HK-2 (cell line): ENCODE data around the gene TBL2.
"Not testable (repeated sequence)": the region's sequence is repeated elsewhere in the genome, so short reads cannot be mapped to it uniquely, and the experiment has no call there.

Experiments used
- DNase-seq: peaks from one replicate; pipeline ENCODE4 v3.0.0-alpha.2; 2018; ENCODE audit not compliant: unreplicated experiment

TBL2 gene

GRCh38 chr7:73606801-73607691 lies 28.7 kb upstream of the TBL2 start:
- DNase-seq = peak; percentile 56

GRCh38 chr7:73605601-73606220 lies 27.3 kb upstream of the TBL2 start:
- DNase-seq = no peak

- no peak for DNase-seq
These were observed 24.6 kb upstream of the TBL2 start for GRCh38 chr7:73602721-73603651.

- DNase-seq = no peak
These were observed 21.5 kb upstream of the TBL2 start for GRCh38 chr7:73599916-73600315.

GRCh38 chr7:73599151-73599882 lies 20.9 kb upstream of the TBL2 start:
- DNase-seq = no peak

GRCh38 chr7:73597978-73598782 lies 19.8 kb upstream of the TBL2 start:
- DNase-seq = no peak

GRCh38 chr7:73596191-73597065 lies 18.0 kb upstream of the TBL2 start:
- no peak for DNase-seq

GRCh38 chr7:73595358-73595757 lies 17.0 kb upstream of the TBL2 start:
- no peak for DNase-seq

- no peak for DNase-seq
These were observed 15.0 kb upstream of the TBL2 start for GRCh38 chr7:73593207-73594045.

GRCh38 chr7:73586911-73587310 lies 8.5 kb upstream of the TBL2 start:
- no peak for DNase-seq

GRCh38 chr7:73585196-73585595 lies 6.8 kb upstream of the TBL2 start:
- no peak for DNase-seq

GRCh38 chr7:73582664-73583202 lies 4.4 kb upstream of the TBL2 start:
- no peak for DNase-seq

GRCh38 chr7:73581006-73581405 lies 2.6 kb upstream of the TBL2 start:
- DNase-seq = not testable (repeated sequence)

GRCh38 chr7:73577627-73578341 lies 595 bp downstream of the TBL2 start:
- DNase-seq = peak; percentile 30

- DNase-seq = no peak
These were observed 4.6 kb downstream of the TBL2 start for GRCh38 chr7:73573791-73574190.

- no peak for DNase-seq
These were observed 5.1 kb downstream of the TBL2 start for GRCh38 chr7:73573276-73573675.

GRCh38 chr7:73572767-73573186 lies 5.6 kb downstream of the TBL2 start:
- DNase-seq = no peak

- no peak for DNase-seq
These were observed 7.4 kb downstream of the TBL2 start for GRCh38 chr7:73570977-73571376.
